H4 (cell line): ENCODE data around the gene TRRAP. TPM values are rescaled to one million over a fixed set of nuclear protein-coding genes. Genes with fewer than 3 reads are reported as not detected.

ENCODE experiments used
- DNase-seq: peaks from one replicate; pipeline ENCODE4 v3.0.0-alpha.2; 2015; ENCODE audit warnings: low spot score
- total RNA-seq: library from RNA; depleted of rRNA; stranded (reverse); fragments of >200 nt; shearing (Covaris generic); gene quantifications from 2 replicates; pipeline ENCODE4 v1.2.3, GENCODE V29; 2014

Gene TRRAP
- total RNA-seq, 1 experiment from 2014 or later = 11.1 TPM

DNA sequence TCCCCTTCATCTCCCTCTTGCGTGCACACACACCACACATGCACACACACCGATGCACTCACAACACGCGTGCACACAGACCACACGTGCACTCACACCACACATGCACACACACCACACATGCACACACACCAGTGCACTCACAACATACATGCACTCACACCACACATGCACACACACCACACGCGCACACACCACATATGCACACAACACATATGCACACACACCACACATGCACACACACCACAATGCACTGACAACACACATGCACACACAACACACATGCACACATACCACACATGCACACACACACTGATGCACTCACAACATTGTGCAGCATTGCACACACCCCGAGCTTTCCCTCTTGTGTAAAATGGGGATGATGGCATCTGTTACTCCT lies 68.1 kb downstream of the TRRAP start:
- no peak for DNase-seq

GRCh38 chr7:98949336-98950044 lies 71.2 kb downstream of the TRRAP start:
- no peak for DNase-seq

GRCh38 chr7:98955992-98956391 lies 77.7 kb downstream of the TRRAP start:
- no peak for DNase-seq

GRCh38 chr7:98956469-98956868 lies 78.1 kb downstream of the TRRAP start:
- DNase-seq = no peak

- no peak for DNase-seq
Observed at GRCh38 chr7:98956937-98957336, 78.6 kb downstream of the TRRAP start.

DNA sequence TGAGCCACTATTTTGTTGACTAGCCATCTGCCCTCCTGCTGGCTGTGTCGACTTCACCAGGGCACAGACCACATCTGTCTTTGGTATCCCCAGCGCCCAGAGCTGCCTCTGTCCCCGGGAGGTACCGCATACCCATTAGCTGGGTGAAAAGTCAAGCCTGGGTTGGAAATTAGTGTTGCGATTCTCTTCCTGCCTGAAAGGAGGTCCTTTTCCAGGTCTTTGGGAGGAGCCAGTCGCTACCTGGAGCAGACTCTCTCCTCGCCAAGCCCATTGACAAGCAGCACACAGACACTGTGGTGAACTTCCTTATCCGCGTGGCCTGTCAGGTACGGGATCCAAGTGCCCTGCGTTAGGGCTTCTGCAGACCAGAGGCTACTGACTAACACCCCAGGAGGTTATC lies 79.4 kb downstream of the TRRAP start:
- DNase-seq = no peak

- no peak for DNase-seq
Observed at GRCh38 chr7:98958968-98959367, 80.6 kb downstream of the TRRAP start.

- no peak for DNase-seq
Observed at GRCh38 chr7:98963305-98963704, 85.0 kb downstream of the TRRAP start.

DNA sequence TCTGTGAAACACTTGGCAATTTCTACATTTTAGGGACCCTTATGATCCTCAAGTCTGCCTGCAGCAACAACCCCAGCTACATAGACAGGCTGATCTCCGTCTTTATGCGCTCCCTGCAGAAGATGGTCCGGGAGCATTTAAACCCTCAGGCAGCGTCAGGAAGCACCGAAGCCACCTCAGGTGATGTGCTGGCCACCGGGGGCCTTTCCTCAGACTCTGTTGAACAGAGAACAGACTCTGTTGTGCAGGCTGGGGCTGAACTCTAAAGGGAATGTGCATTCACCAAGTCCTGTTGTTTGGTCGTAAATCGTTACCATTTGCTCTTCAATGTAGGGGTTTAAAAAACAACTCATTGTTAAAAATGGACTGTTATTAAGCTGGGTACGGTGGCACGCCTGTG lies 86.3 kb downstream of the TRRAP start:
- no peak for DNase-seq

DNA sequence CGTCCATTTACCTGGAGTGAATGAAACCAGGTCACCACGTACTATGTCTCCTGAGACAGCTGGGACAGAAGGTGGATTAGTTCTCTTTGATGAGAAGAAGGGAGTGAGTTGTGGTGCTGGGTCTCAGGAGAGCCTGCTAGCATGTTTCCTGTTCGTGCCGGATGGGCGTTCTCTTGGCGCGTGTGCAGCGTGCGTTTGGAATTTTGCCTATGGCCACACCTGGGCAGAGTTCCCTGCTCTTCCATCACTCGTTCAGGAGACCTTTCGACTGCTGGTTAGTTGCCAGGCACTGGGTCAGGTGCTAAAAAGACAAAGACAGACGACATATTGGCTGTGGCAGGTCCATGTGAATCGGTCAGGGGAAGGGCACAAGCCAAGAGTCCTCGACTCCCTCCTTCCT lies 90.3 kb downstream of the TRRAP start:
- no peak for DNase-seq

DNA sequence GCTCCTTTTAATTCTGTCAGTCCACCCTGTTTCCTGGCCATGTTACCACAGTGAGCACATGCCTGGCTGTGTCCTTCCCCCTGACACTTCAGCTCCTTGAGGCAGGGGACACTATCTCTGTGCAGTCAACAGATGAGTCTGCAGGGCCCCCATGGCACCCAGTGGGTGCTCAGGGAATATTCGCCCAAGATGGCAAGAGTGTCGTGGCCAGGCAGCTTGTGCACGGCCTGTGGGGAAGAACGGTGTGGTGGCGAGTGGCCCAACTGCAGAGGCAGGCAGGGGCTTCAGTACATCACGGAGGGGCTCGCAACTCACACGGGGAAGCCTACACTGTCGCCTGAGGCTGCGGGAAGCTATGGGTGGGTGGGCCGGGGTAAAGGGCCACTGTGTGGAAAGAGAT lies 91.1 kb downstream of the TRRAP start:
- DNase-seq = no peak

DNA sequence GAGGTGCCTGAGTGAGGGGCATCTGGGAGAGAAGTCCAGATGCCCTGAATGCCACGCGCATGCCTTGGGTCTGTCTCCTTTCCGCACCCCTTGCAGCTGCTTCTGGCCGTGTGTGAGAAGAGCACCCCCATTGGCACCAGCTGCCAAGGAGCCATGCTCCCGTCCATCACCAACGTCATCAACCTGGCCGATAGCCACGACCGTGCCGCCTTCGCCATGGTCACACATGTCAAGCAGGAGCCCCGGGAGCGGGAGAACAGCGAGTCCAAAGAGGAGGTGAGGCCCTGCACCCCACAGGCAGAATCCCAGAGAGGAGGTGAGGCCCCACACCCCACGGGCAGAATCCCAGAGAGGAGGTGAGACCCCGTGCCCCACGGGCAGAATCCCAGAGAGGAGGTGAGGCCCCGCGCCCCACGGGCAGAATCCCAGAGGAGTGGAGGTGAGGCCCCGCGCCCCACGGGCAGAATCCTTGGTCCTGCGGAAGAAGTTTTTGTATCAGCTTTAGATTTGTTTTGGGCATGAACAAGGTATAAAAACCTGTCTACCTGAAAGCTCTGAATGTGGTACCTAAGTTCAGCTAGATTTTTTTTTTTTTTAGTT lies 91.8 kb downstream of the TRRAP start:
- DNase-seq = no peak

DNA sequence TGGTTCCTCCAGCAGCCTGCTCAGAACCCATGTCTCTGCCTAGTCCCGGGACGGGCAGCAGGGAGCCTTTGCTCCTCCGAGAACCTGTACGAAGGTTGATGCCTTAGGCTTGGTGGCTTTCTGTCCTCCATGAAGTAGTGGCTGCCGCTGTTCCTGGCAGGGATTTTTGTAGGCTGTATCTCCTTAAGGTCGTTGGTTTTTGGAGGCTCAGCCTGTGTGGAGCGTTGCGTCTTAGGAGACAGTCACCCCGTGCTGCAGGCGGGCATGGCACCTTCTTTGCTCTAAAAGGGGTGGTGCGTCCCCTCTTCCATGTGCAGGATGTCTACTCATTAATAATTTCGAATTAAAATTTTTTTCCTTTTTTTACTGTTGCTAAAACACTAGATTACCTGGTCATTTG lies 92.5 kb downstream of the TRRAP start:
- DNase-seq = no peak

DNA sequence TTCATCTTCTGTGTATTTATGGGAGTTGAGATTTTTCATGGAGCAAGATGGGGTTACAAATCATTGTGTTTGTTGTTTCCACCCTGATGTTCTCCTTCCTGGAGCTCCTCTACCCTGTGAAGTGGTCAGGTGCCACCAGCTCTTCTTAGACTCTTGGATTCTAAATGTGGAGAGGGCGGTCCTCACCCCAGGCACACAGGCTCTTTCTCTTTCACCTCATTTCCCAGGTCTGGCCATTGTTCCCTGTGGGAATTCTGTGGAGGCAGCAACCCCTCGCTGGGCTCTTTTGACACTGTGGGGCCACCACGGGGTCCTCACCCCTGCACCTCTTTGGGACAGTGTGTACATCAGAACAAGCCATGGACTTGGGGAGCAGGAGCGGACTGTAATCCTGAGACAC lies 95.9 kb downstream of the TRRAP start:
- DNase-seq = no peak

- DNase-seq = no peak
Observed at GRCh38 chr7:98974906-98975816, 96.8 kb downstream of the TRRAP start.

DNA sequence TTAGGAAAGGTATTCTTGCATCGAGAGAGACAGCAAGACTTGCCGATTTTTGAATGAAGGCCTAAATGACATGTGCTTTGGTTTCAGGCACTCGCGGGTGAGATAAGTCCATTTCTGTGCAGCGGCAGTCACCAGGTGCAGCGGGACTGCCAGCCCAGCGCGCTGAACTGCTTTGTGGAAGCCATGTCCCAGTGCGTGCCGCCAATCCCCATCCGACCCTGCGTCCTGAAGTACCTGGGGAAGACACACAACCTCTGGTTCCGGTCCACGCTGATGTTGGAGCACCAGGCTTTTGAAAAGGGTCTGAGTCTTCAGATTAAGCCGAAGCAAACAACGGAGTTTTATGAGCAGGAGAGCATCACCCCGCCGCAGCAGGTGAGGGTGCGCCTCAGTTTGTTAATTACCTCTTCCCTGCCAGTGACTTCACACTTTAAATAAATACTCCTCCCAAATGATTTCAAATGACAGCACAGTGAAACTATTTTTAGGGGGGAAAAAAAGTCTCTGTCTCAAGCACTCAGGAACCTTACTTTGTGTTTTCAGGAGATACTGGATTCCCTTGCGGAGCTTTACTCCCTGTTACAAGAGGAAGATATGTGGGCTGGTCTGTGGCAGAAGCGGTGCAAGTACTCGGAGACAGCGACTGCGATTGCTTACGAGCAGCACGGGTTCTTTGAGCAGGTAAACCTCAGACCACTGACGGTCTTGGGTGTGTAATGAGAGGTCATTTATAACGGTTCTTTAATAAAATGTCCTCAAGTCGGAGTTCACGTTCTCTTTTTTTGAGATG lies 98.3 kb downstream of the TRRAP start:
- no peak for DNase-seq

DNA sequence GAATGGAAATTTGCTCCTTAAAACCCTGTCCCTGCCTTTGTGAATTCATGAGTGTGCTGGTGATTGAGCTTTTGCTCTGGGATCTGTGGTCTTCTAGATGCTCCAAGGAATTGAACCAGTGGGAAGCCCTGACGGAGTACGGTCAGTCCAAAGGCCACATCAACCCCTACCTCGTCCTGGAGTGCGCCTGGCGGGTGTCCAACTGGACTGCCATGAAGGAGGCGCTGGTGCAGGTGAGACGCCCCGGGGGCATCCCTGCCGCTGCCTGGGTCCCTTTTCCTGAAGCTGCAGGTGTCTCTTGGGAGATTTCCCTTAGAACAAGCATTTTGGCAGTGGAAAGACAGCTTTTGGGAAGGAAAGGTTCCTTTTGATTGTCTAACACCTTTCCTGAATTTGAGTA lies 100.3 kb downstream of the TRRAP start:
- DNase-seq = no peak

DNA sequence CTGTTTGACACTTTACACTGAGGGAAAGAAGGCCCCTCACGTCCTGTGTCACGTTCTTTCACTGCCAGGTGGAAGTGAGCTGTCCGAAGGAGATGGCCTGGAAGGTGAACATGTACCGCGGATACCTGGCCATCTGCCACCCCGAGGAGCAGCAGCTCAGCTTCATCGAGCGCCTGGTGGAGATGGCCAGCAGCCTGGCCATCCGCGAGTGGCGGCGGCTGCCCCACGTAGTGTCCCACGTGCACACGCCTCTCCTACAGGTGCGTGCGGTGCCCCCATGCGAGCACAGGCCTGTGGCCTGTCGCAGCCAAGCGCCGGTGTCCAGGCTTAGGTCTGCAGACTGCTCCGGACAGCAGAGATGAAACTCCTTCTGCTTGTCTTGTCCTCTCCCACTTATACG lies 103.4 kb downstream of the TRRAP start:
- no peak for DNase-seq

DNA sequence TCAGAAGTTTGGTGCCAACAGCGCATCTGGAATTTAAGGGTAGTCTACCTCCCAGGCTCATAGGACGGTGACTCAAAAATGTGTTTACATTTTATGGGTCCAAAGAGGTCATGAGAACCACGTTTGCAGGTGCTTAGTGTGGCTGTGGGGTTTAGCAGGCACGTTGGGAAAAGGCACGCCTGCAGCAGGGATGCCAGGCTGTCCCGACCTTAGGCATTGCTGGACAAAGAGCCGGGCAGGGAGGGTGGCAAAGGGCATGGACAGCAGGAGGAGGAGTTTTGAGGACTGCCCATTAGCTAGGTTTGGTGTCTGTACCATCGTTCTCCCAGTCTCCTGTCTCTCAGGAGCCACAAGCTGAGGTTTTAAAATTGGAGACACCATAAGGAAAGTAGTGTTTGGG lies 104.4 kb downstream of the TRRAP start:
- no peak for DNase-seq

DNA sequence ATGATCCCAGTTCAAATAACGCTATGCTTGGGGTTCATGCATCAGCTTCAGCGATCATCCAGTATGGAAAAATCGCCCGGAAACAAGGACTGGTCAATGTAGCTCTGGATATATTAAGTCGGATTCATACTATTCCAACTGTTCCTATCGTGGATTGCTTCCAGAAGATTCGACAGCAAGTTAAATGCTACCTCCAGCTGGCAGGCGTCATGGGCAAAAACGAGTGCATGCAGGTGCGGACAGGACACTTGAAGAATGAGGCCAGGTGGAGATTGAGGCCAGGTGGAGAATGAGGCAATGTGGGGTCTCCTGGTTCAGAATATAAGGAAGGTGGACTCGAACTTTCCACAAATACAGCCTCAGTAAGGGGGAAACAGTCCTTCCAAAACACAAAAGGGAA lies 105.8 kb downstream of the TRRAP start:
- DNase-seq = no peak

DNA sequence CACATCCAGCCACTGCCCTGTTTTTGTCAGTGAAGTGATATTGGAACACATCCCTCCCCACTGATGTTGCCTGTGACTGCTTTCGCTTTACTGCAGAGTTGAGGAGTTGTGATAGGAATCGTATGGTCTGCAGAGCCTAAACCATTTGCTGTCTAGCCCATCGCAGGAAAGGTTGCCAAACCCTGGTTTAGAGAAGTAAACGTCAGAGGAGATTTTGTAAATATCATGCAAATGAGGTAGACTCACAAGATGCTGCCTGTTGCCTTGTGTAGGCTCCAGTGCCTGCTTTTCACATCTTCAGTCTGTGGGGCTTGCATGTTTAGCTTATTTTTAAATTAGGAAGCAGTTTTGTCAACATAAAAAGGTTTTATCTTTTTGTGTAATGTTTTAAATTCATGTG lies 107.1 kb downstream of the TRRAP start:
- no peak for DNase-seq

- no peak for DNase-seq
Observed at GRCh38 chr7:98985945-98986344, 107.6 kb downstream of the TRRAP start.
